ENCODE data around the gene NDUFAF8. TPM values are rescaled to one million over a fixed set of nuclear protein-coding genes. Genes with fewer than 3 reads are reported as not detected.

Gene NDUFAF8
- polyA plus RNA-seq = 100 to 1,000 TPM in 1 of 3 donors, 10 to 100 TPM in 2; 61.2 to 121 (median 67.8) TPM

GRCh38 chr17:81238815-81239713, at the start of gene NDUFAF8, which contains the start of gene TEPSIN:
Gene NDUFAF8, plus strand, starts transcription at chr17:81239318. Its CDS starts 46 bp downstream, at chr17:81239364.
Gene TEPSIN, minus strand, starts transcription at chr17:81239055. Its CDS starts 22 bp downstream, at chr17:81239033.
- Mint-ChIP-seq H3K9me3 (no peaks in the 10 kb centered on the region), H3K27me3 (ENCODE audit: low read depth in 3 of 3) (peaks cover 6 to 8% (median 6%) of the 10 kb centered on the region in 3 donors), H3K4me3 (peak within 1 kb of the TSS; percentile 91 to 95 (median 93)), H3K27ac (peak within 1 kb of the TSS; percentile 77 to 93 (median 87)), H3K36me3 (peaks cover 0 to 5% (median 0%) of the 10 kb centered on the region in 3 donors), H3K4me1 (peaks cover 51 to 55% of the 10 kb centered on the region in 2 donors)
- peak; percentile 96 for DNase-seq

- Mint-ChIP-seq H3K4me3 (no peak overlapping the region), H3K27ac (no peak overlapping the region), H3K4me1 (no peaks in the 10 kb centered on the region), H3K27me3 (ENCODE audit: low read depth in 3 of 3) (peaks cover 0 to 2% (median 0%) of the 10 kb centered on the region in 3 donors), H3K36me3 (no peaks in the 10 kb centered on the region), H3K9me3 (no peaks in the 10 kb centered on the region)
- DNase-seq = no peak
Measured at GRCh38 chr17:81189670-81190530, 49.2 kb upstream of the NDUFAF8 start.

GRCh38 chr17:81190591-81190990, 48.5 kb upstream of the NDUFAF8 start:
- H3K9me3 Mint-ChIP-seq = no peaks in the 10 kb centered on the region

GRCh38 chr17:81191116-81191515, 48.0 kb upstream of the NDUFAF8 start:
- H3K9me3 Mint-ChIP-seq = no peaks in the 10 kb centered on the region
- H3K4me3 Mint-ChIP-seq = no peak overlapping the region
- DNase-seq = no peak
- no peak overlapping the region for H3K27ac Mint-ChIP-seq
- H3K4me1 Mint-ChIP-seq = no peaks in the 10 kb centered on the region
- H3K27me3 Mint-ChIP-seq (ENCODE audit: low read depth in 3 of 3) = no peaks in the 10 kb centered on the region
- H3K36me3 Mint-ChIP-seq = no peaks in the 10 kb centered on the region

More at GRCh38 chr17:81190591-81190990, 48.5 kb upstream of the NDUFAF8 start:
- H3K36me3 Mint-ChIP-seq = no peaks in the 10 kb centered on the region
- DNase-seq = no peak
- no peak overlapping the region for H3K27ac Mint-ChIP-seq
- H3K27me3 Mint-ChIP-seq (ENCODE audit: low read depth in 3 of 3) = no peaks in the 10 kb centered on the region
- H3K4me3 Mint-ChIP-seq = no peak overlapping the region
- H3K4me1 Mint-ChIP-seq = no peaks in the 10 kb centered on the region

- H3K4me3 Mint-ChIP-seq = no peak overlapping the region
- no peaks in the 10 kb centered on the region for H3K36me3 Mint-ChIP-seq
- no peaks in the 10 kb centered on the region for H3K27me3 Mint-ChIP-seq (ENCODE audit: low read depth in 3 of 3)
- DNase-seq = no peak
- H3K27ac Mint-ChIP-seq = no peak overlapping the region
- no peaks in the 10 kb centered on the region for H3K9me3 Mint-ChIP-seq
- no peaks in the 10 kb centered on the region for H3K4me1 Mint-ChIP-seq
Measured at GRCh38 chr17:81191646-81192045, 47.5 kb upstream of the NDUFAF8 start.

- Mint-ChIP-seq H3K36me3 (no peaks in the 10 kb centered on the region), H3K27me3 (ENCODE audit: low read depth in 3 of 3) (no peaks in the 10 kb centered on the region), H3K4me3 (no peak overlapping the region), H3K4me1 (no peaks in the 10 kb centered on the region), H3K9me3 (no peaks in the 10 kb centered on the region), H3K27ac (no peak overlapping the region)
- DNase-seq = no peak
Measured at GRCh38 chr17:81192386-81193050, 46.6 kb upstream of the NDUFAF8 start.

GRCh38 chr17:81193051-81193410, 46.1 kb upstream of the NDUFAF8 start:
- H3K4me3 Mint-ChIP-seq = no peak overlapping the region
- H3K36me3 Mint-ChIP-seq = no peaks in the 10 kb centered on the region
- H3K27me3 Mint-ChIP-seq (ENCODE audit: low read depth in 3 of 3) = no peaks in the 10 kb centered on the region
- H3K27ac Mint-ChIP-seq = no peak overlapping the region
- no peaks in the 10 kb centered on the region for H3K9me3 Mint-ChIP-seq
- no peaks in the 10 kb centered on the region for H3K4me1 Mint-ChIP-seq
- no peak for DNase-seq

- no peak overlapping the region for H3K4me3 Mint-ChIP-seq
- no peak for DNase-seq
- no peaks in the 10 kb centered on the region for H3K9me3 Mint-ChIP-seq
- no peaks in the 10 kb centered on the region for H3K27me3 Mint-ChIP-seq (ENCODE audit: low read depth in 3 of 3)
- H3K4me1 Mint-ChIP-seq = no peaks in the 10 kb centered on the region
- H3K36me3 Mint-ChIP-seq = no peaks in the 10 kb centered on the region
- no peak overlapping the region for H3K27ac Mint-ChIP-seq
Measured at GRCh38 chr17:81193470-81194224, 45.5 kb upstream of the NDUFAF8 start.

GRCh38 chr17:81194225-81194760, 44.8 kb upstream of the NDUFAF8 start:
- no peak overlapping the region for H3K27ac Mint-ChIP-seq
- no peaks in the 10 kb centered on the region for H3K36me3 Mint-ChIP-seq
- H3K27me3 Mint-ChIP-seq (ENCODE audit: low read depth in 3 of 3) = no peaks in the 10 kb centered on the region
- H3K4me3 Mint-ChIP-seq = no peak overlapping the region
- H3K4me1 Mint-ChIP-seq = no peaks in the 10 kb centered on the region
- no peaks in the 10 kb centered on the region for H3K9me3 Mint-ChIP-seq
- no peak for DNase-seq

GRCh38 chr17:81194941-81195901, 43.9 kb upstream of the NDUFAF8 start:
- Mint-ChIP-seq H3K27me3 (ENCODE audit: low read depth in 3 of 3) (no peaks in the 10 kb centered on the region), H3K36me3 (no peaks in the 10 kb centered on the region), H3K4me3 (no peak overlapping the region), H3K9me3 (no peaks in the 10 kb centered on the region), H3K27ac (no peak overlapping the region), H3K4me1 (no peaks in the 10 kb centered on the region)
- DNase-seq = no peak

- Mint-ChIP-seq H3K4me1 (no peaks in the 10 kb centered on the region), H3K27ac (no peak overlapping the region), H3K36me3 (no peaks in the 10 kb centered on the region), H3K27me3 (ENCODE audit: low read depth in 3 of 3) (no peaks in the 10 kb centered on the region), H3K9me3 (no peaks in the 10 kb centered on the region), H3K4me3 (no peak overlapping the region)
- no peak for DNase-seq
Measured at GRCh38 chr17:81195941-81196495, 43.1 kb upstream of the NDUFAF8 start.

Measured in immature natural killer cell (primary cell).